ENCODE measurements around the gene OR6K2. TPM values are rescaled to one million over a fixed set of nuclear protein-coding genes. Genes with fewer than 3 reads are reported as not detected.

OR6K2 gene
- total RNA-seq, 2 donors from 2014 or later, result not detected

DNA sequence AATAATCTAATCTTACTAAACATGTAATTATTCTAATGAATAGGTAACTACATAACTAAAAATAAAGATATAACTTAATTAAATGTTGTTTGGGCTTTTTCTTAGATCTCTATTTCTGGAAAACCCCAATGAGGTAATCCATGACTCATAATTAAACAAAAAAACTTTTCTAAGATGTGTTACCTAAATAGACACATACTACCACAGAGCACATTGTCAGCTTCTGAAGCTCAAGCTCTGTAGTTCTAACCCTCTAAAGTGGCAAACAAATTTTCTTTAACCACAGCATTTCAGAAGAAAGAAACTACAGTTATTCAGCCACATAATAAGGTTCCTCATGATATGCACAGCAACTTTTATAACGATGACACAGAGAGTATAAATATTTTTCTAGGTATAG lies 15.9 kb upstream of the OR6K2 start:
- no peaks in the 10 kb centered on the region for H3K4me1 ChIP-seq (replicated peaks)
- intact Hi-C loops (cut with DNase I), result no loop called here
- 80% methylated on average over 1 of the region's 1 CpG for WGBS
- H3K36me3 ChIP-seq, result no peaks in the 10 kb centered on the region
- no peak overlapping the region for H3K4me3 ChIP-seq
- H3K27ac ChIP-seq, result no peak overlapping the region
- no peak for DNase-seq (ENCODE audit: low spot score)
- H3K27me3 ChIP-seq (replicated peaks; ENCODE audit: insufficient read depth), result no peaks in the 10 kb centered on the region
- TF ChIP-seq POLR2A (IDR thresholded peaks at IDR 0.05), result no peak
- TF ChIP-seq, protein P1, sequence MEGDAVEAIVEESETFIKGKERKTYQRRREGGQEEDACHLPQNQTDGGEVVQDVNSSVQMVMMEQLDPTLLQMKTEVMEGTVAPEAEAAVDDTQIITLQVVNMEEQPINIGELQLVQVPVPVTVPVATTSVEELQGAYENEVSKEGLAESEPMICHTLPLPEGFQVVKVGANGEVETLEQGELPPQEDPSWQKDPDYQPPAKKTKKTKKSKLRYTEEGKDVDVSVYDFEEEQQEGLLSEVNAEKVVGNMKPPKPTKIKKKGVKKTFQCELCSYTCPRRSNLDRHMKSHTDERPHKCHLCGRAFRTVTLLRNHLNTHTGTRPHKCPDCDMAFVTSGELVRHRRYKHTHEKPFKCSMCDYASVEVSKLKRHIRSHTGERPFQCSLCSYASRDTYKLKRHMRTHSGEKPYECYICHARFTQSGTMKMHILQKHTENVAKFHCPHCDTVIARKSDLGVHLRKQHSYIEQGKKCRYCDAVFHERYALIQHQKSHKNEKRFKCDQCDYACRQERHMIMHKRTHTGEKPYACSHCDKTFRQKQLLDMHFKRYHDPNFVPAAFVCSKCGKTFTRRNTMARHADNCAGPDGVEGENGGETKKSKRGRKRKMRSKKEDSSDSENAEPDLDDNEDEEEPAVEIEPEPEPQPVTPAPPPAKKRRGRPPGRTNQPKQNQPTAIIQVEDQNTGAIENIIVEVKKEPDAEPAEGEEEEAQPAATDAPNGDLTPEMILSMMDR (IDR thresholded peaks at IDR 0.05), result no peak
- no peak for TF ChIP-seq POLR2AphosphoS5 (IDR thresholded peaks at IDR 0.05)
- H3K9me3 ChIP-seq, result no peaks in the 10 kb centered on the region

DNA sequence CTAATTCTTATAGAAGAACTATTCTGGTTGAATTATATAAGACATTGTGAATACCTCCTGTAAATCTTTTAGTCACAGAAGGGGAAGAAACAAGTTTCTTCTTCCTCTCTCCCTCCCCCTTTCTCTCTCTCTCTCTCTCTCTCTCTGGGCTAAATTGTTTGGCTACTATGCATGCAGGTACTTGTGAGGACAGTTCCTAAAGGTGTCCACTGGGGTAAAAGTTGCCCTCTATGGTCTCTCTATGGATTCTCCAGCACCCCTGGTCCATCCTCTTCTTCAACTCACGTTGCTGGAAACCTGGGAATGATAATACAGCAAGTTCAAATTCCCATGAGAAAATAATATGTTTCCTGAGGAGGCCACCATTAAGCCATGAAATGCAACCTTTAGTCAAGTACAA lies 14.3 kb upstream of the OR6K2 start:
- 58% methylated on average over 1 of the region's 1 CpG for WGBS
- intact Hi-C loops (cut with DNase I), result no loop called here
- no peak overlapping the region for H3K27ac ChIP-seq
- no peaks in the 10 kb centered on the region for H3K4me1 ChIP-seq (replicated peaks)
- no peak overlapping the region for H3K4me3 ChIP-seq
- TF ChIP-seq POLR2AphosphoS5 (IDR thresholded peaks at IDR 0.05) (no peak), POLR2A (IDR thresholded peaks at IDR 0.05) (no peak)
- TF ChIP-seq, protein P1 (IDR thresholded peaks at IDR 0.05), result no peak
- no peaks in the 10 kb centered on the region for H3K27me3 ChIP-seq (replicated peaks; ENCODE audit: insufficient read depth)
- H3K9me3 ChIP-seq, result no peaks in the 10 kb centered on the region
- no peak for DNase-seq (ENCODE audit: low spot score)
- no peaks in the 10 kb centered on the region for H3K36me3 ChIP-seq

DNA sequence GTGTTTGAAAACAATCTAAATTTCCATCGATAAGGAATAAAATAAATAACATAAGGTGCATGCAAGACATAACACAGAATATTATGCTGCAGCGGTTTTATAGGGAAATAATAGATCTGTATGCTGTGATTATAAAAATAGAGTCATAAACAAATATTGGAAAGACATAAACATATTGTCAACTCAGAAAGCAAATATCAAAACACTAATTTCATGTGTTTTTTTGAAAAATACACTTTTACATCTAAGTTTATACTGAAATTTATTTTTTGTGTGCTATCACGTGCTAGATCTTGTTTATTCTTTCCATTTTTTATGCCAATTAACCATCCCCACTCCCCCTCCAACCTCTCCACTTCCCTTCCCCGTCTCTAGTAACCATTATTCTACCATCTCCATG lies 10.6 kb upstream of the OR6K2 start:
- intact Hi-C loops (cut with DNase I), result no loop called here
- no peak for DNase-seq (ENCODE audit: low spot score)
- H3K4me1 ChIP-seq (replicated peaks), result no peaks in the 10 kb centered on the region
- no peaks in the 10 kb centered on the region for H3K27me3 ChIP-seq (replicated peaks; ENCODE audit: insufficient read depth)
- no peak overlapping the region for H3K4me3 ChIP-seq
- TF ChIP-seq POLR2A (IDR thresholded peaks at IDR 0.05) (no peak), POLR2AphosphoS5 (IDR thresholded peaks at IDR 0.05) (no peak)
- TF ChIP-seq, protein P1 (IDR thresholded peaks at IDR 0.05), result no peak
- H3K27ac ChIP-seq, result no peak overlapping the region
- no peaks in the 10 kb centered on the region for H3K9me3 ChIP-seq
- no peaks in the 10 kb centered on the region for H3K36me3 ChIP-seq
- WGBS, result 69% methylated on average over 4 of the region's 4 CpGs

DNA sequence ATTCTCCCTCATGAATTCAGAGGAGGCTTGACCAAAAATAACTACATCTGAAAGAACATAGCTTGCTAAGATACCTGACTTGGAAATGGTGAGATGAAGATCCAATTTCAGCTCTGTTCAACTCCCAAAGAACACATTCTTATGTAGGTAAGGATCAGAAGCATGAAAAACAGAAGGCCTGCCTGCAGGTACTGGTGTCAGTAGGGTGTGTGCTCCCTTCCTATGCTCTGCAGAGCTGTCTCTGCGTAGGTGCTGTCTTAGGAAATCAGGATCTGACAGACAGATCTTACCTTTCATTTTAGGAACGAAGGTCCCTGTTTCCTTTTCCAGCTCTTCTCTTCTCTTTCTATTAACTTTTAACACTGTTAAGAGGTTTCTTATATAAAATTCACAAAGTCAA lies 5.6 kb upstream of the OR6K2 start:
- intact Hi-C loops (cut with DNase I), result no loop called here
- no peaks in the 10 kb centered on the region for H3K9me3 ChIP-seq
- 80% methylated on average over 2 of the region's 2 CpGs for WGBS
- no peak overlapping the region for H3K4me3 ChIP-seq
- H3K36me3 ChIP-seq, result no peaks in the 10 kb centered on the region
- no peaks in the 10 kb centered on the region for H3K27me3 ChIP-seq (replicated peaks; ENCODE audit: insufficient read depth)
- no peak for TF ChIP-seq POLR2AphosphoS5 (IDR thresholded peaks at IDR 0.05)
- no peak for DNase-seq (ENCODE audit: low spot score)
- no peak overlapping the region for H3K27ac ChIP-seq
- H3K4me1 ChIP-seq (replicated peaks), result no peaks in the 10 kb centered on the region

DNA sequence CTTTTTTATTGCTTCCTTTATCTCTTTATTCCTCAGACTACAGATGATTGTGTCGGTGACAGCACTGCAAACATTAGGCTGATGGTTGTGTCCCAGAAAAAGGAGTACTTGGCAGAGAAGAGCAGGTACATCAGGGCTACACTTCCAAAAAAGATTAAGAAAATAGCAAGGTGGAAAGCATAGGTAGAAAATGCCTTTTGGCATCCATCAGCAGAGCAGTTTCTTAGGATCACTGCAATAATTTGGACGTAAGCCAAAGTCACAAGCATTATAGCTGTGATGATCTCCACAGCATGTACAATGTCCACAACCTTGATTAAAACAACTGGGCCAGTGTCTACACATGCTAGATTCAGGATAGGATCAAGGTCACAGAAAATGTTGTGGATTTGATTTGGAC lies 5.9 kb downstream of the OR6K2 start:
- no peak overlapping the region for H3K27ac ChIP-seq
- intact Hi-C loops (cut with DNase I), result no loop called here
- TF ChIP-seq POLR2A (IDR thresholded peaks at IDR 0.05), result no peak
- TF ChIP-seq POLR2AphosphoS5 (IDR thresholded peaks at IDR 0.05), result no peak
- TF ChIP-seq, protein P1 (IDR thresholded peaks at IDR 0.05), result no peak
- WGBS, result 67% methylated on average over 2 of the region's 2 CpGs
- no peak for DNase-seq (ENCODE audit: low spot score)
- no peak overlapping the region for H3K4me3 ChIP-seq
- H3K9me3 ChIP-seq, result no peaks in the 10 kb centered on the region
- H3K27me3 ChIP-seq (replicated peaks; ENCODE audit: insufficient read depth), result no peaks in the 10 kb centered on the region
- H3K36me3 ChIP-seq, result no peaks in the 10 kb centered on the region
- H3K4me1 ChIP-seq (replicated peaks), result no peaks in the 10 kb centered on the region

Measured in prostate gland (tissue), 2 donors.